ENCODE data around the gene UROS.

UROS gene

GRCh38 chr10:125822878-125823662 lies at the start of gene UROS, which contains the start of gene BCCIP:
TSS of gene UROS (minus strand) at chr10:125823258. CDS start at chr10:125816499, 6,759 bp downstream.
TSS of gene BCCIP (plus strand) at chr10:125823546. CDS start at chr10:125823558, 12 bp downstream.
- Mint-ChIP-seq H3K4me3 (no peak within 1 kb of the TSS), H3K27ac (peak within 1 kb of the TSS; percentile 89), H3K36me3 (ENCODE audit: low read depth) (peaks cover 24% of the 10 kb centered on the region), H3K4me1 (ENCODE audit: low read depth) (peaks cover 33% of the 10 kb centered on the region), H3K9me3 (no peaks in the 10 kb centered on the region), H3K27me3 (no peaks in the 10 kb centered on the region)

- Mint-ChIP-seq H3K27ac (no peak overlapping the region), H3K9me3 (peaks cover 7% of the 10 kb centered on the region), H3K27me3 (no peaks in the 10 kb centered on the region), H3K36me3 (ENCODE audit: low read depth) (peaks cover 29% of the 10 kb centered on the region), H3K4me1 (ENCODE audit: low read depth) (no peaks in the 10 kb centered on the region), H3K4me3 (no peak overlapping the region)
Observed at GRCh38 chr10:125871338-125871737, 48.3 kb upstream of the UROS start.

DNA sequence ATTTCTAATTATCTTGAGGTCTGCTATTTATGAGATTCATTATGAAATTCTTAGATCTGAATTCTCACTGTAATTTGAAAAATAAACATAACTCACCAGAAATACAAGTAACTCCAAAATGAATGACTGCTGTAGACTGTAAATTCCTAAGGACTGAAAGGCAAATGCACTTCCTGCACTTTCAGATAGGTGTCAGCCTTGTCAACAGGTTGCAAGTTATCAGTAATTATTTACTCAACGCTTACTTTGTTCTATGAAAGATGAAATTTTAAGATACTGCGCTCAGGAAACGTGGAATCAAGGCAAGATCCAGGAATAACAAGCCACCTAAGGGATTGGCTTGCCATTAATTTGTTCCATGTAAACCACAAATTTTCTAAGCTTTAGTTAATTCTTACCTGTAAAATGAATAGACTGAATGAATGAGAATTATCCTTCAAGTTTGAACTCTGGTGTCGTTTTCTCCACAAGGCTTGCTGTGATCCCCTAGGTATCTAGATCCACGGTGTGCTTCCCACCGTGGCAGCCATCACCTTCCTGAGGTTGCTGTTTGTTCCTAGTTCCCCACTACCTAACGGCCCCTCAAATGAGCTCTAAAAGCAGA lies 45.4 kb upstream of the UROS start:
- no peak overlapping the region for H3K27ac Mint-ChIP-seq

GRCh38 chr10:125866421-125867029 lies 43.5 kb upstream of the UROS start:
- Mint-ChIP-seq H3K4me1 (ENCODE audit: low read depth) (no peaks in the 10 kb centered on the region), H3K27me3 (no peaks in the 10 kb centered on the region), H3K27ac (no peak overlapping the region), H3K4me3 (no peak overlapping the region), H3K9me3 (no peaks in the 10 kb centered on the region), H3K36me3 (ENCODE audit: low read depth) (peaks cover 16% of the 10 kb centered on the region)

More for the DNA sequence above, 45.4 kb upstream of the UROS start:
- Mint-ChIP-seq H3K9me3 (no peaks in the 10 kb centered on the region), H3K36me3 (ENCODE audit: low read depth) (peaks cover 18% of the 10 kb centered on the region), H3K27me3 (no peaks in the 10 kb centered on the region), H3K4me1 (ENCODE audit: low read depth) (no peaks in the 10 kb centered on the region), H3K4me3 (no peak overlapping the region)

DNA sequence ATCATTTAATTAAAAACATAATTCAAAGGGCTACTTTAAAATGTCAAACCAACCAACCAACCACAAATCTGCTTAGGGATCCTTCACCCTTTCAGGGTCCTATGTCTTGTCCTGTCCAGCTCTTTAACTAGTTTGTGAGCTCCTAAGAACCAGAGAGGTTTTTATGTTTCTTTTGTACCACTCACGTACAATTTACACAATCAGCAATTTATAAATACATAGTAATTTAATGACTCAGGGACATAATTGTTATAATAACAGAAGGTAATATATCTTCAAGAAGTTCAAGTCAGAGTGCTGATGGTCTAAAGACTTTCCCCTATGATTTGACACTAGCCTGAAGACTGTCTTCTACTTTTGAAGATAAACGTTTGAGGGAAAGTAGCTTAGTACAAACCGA lies 42.1 kb upstream of the UROS start:
- Mint-ChIP-seq H3K9me3 (no peaks in the 10 kb centered on the region), H3K27me3 (no peaks in the 10 kb centered on the region), H3K27ac (no peak overlapping the region), H3K4me3 (no peak overlapping the region), H3K36me3 (ENCODE audit: low read depth) (peaks cover 16% of the 10 kb centered on the region), H3K4me1 (ENCODE audit: low read depth) (no peaks in the 10 kb centered on the region)

GRCh38 chr10:125859128-125859817 lies 36.2 kb upstream of the UROS start:
- Mint-ChIP-seq H3K27ac (no peak overlapping the region), H3K4me3 (no peak overlapping the region), H3K4me1 (ENCODE audit: low read depth) (no peaks in the 10 kb centered on the region), H3K36me3 (ENCODE audit: low read depth) (peaks cover 8% of the 10 kb centered on the region), H3K27me3 (no peaks in the 10 kb centered on the region), H3K9me3 (no peaks in the 10 kb centered on the region)

GRCh38 chr10:125857185-125857760 lies 34.2 kb upstream of the UROS start:
- no peak overlapping the region for H3K4me3 Mint-ChIP-seq
- no peaks in the 10 kb centered on the region for H3K27me3 Mint-ChIP-seq
- peaks cover 16% of the 10 kb centered on the region for H3K36me3 Mint-ChIP-seq (ENCODE audit: low read depth)
- no peak overlapping the region for H3K27ac Mint-ChIP-seq
- no peaks in the 10 kb centered on the region for H3K9me3 Mint-ChIP-seq
- H3K4me1 Mint-ChIP-seq (ENCODE audit: low read depth): no peaks in the 10 kb centered on the region

GRCh38 chr10:125852487-125852886 lies 29.4 kb upstream of the UROS start:
- H3K9me3 Mint-ChIP-seq: no peaks in the 10 kb centered on the region
- no peaks in the 10 kb centered on the region for H3K4me1 Mint-ChIP-seq (ENCODE audit: low read depth)
- H3K4me3 Mint-ChIP-seq: no peak overlapping the region
- no peaks in the 10 kb centered on the region for H3K27me3 Mint-ChIP-seq
- H3K36me3 Mint-ChIP-seq (ENCODE audit: low read depth): peaks cover 39% of the 10 kb centered on the region
- H3K27ac Mint-ChIP-seq: no peak overlapping the region

DNA sequence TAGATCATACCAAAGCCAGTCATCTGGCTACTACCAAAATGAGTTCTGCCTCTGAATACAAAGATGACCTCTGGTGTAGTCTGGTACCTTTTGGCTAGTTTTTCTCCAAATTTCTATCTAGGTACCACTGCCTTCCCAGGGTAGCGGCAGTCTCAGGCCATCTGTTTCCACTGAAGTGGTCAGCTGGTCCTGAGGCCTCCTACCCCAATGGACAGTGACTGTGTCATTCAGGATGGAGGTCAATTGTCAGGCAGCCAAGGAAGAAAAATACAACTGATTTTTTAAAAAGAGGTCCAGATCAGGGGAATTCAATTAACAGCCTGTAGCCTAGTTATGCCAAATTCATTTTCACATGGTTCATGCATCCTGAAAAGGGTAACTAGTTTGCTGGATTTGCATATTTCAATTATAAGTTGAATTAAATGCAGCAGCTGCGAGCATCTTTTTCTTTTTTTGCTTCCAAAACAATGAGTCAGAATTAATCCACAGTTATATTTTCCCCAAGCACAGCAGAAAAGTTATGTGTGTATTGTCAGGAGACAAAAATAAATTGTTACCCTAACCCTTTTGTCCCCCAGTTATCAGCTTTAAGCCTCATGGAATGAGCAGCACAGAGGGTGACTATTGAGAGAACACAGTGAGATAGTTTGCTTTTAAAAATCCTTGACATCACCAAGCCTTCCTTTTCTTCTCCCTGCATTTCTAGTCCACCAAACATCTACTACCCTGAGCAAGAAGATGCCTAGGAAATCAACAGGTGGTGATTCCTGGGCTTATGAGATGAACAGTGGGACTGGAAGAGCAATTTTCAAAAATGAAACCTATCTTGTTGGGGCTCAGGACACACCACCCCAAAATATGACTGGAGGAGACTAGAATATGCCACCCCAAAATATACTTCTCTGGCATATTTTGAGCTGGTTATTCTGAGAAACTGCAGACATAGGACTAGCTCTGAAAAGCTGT lies 28.0 kb upstream of the UROS start:
- Mint-ChIP-seq H3K4me1 (ENCODE audit: low read depth) (no peaks in the 10 kb centered on the region), H3K27ac (no peak overlapping the region), H3K4me3 (no peak overlapping the region), H3K9me3 (no peaks in the 10 kb centered on the region), H3K36me3 (ENCODE audit: low read depth) (peaks cover 39% of the 10 kb centered on the region), H3K27me3 (no peaks in the 10 kb centered on the region)

DNA sequence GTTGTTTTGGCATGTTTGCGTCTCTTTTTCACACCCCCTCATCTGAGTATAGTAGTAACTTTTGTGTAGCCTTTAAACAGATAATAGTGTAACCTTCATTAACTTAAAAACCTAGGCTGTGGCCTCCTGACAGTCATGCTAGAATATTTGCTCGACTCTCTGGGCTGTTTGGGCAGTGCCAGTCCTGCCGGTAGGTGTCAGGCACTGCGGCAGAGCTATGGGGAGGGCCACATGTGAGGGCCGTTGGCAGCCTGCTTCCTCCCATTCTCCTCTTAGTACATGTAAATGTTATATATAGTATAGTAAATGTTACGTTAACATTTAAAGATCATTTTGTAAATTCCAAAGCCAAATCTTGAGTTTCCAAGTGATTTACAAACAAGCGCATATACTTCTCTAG lies 26.4 kb upstream of the UROS start:
- no peaks in the 10 kb centered on the region for H3K9me3 Mint-ChIP-seq
- H3K27me3 Mint-ChIP-seq: no peaks in the 10 kb centered on the region
- H3K36me3 Mint-ChIP-seq (ENCODE audit: low read depth): peaks cover 37% of the 10 kb centered on the region
- no peaks in the 10 kb centered on the region for H3K4me1 Mint-ChIP-seq (ENCODE audit: low read depth)
- H3K4me3 Mint-ChIP-seq: no peak overlapping the region
- H3K27ac Mint-ChIP-seq: no peak overlapping the region

GRCh38 chr10:125848857-125849256 lies 25.8 kb upstream of the UROS start:
- Mint-ChIP-seq H3K4me1 (ENCODE audit: low read depth) (no peaks in the 10 kb centered on the region), H3K27ac (no peak overlapping the region), H3K9me3 (no peaks in the 10 kb centered on the region), H3K36me3 (ENCODE audit: low read depth) (peaks cover 40% of the 10 kb centered on the region), H3K4me3 (no peak overlapping the region), H3K27me3 (no peaks in the 10 kb centered on the region)

DNA sequence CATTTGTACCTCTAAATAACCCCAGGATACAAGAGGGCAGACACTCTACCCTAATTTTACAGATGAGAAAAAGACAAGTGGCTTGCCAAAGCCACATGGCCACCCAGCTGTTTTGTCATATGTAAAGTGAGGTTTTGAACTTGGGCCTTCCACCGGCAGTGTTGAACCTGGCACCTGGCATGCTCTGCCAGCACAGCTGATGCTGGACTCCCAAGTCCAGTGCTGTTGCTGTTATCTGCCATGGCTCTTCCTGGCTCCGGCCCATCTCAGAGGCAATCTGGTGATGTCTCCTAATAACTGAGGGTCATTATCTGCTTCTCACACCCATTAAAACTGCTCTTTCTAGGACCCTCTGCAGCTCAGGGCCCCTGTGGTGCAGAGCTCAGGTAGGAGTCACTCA lies 25.3 kb upstream of the UROS start:
- H3K27me3 Mint-ChIP-seq: no peaks in the 10 kb centered on the region
- peaks cover 35% of the 10 kb centered on the region for H3K36me3 Mint-ChIP-seq (ENCODE audit: low read depth)
- H3K4me1 Mint-ChIP-seq (ENCODE audit: low read depth): no peaks in the 10 kb centered on the region
- no peak overlapping the region for H3K4me3 Mint-ChIP-seq
- H3K9me3 Mint-ChIP-seq: no peaks in the 10 kb centered on the region
- H3K27ac Mint-ChIP-seq: no peak overlapping the region

GRCh38 chr10:125846894-125847293 lies 23.8 kb upstream of the UROS start:
- no peak overlapping the region for H3K4me3 Mint-ChIP-seq
- no peaks in the 10 kb centered on the region for H3K4me1 Mint-ChIP-seq (ENCODE audit: low read depth)
- peaks cover 32% of the 10 kb centered on the region for H3K36me3 Mint-ChIP-seq (ENCODE audit: low read depth)
- no peaks in the 10 kb centered on the region for H3K27me3 Mint-ChIP-seq
- H3K9me3 Mint-ChIP-seq: no peaks in the 10 kb centered on the region
- no peak overlapping the region for H3K27ac Mint-ChIP-seq

GRCh38 chr10:125845617-125846016 lies 22.6 kb upstream of the UROS start:
- H3K9me3 Mint-ChIP-seq: no peaks in the 10 kb centered on the region

More at GRCh38 chr10:125845617-125846016, 22.6 kb upstream of the UROS start:
- no peaks in the 10 kb centered on the region for H3K27me3 Mint-ChIP-seq
- H3K4me1 Mint-ChIP-seq (ENCODE audit: low read depth): no peaks in the 10 kb centered on the region
- H3K27ac Mint-ChIP-seq: no peak overlapping the region
- H3K4me3 Mint-ChIP-seq: no peak overlapping the region
- peaks cover 34% of the 10 kb centered on the region for H3K36me3 Mint-ChIP-seq (ENCODE audit: low read depth)

Data from stimulated activated naive CD8-positive, alpha-beta T cell treated with anti-CD3 and anti-CD28 coated beads, Interleukin-15, Interleukin-2, amounts not matched to agents 100 ng/mL and 50 ng/mL, for 24 hours (primary cell).